Lower leg skin (tissue), 4 donors: ENCODE measurements around the gene TRIO. TPM values are rescaled to one million over a fixed set of nuclear protein-coding genes. Genes with fewer than 3 reads are reported as not detected.

Experiments
- DNase-seq, 2 donors: peaks; one replicate each; pipeline ENCODE4 v3.0.0-alpha.2; 2019; ENCODE audit warnings: low spot score in 2 of 2
- H3K4me3 ChIP-seq: fragments of 200-600 bp; sonication (generic); 2 replicates; pipeline ENCODE4 v1.5.1; 2017; ENCODE audit warnings: mild to moderate bottlenecking, low read depth; ENCODE audit not compliant: poor library complexity, severe bottlenecking
- CTCF ChIP-seq, 3 donors: fragments of 450-650 bp; IDR thresholded peaks; one replicate each; pipeline ENCODE4 v1.5.1; 2016; ENCODE audit warnings: antibody characterized with exemption in 3 of 3, mild to moderate bottlenecking in 3 of 3, moderate library complexity in 2 of 3
- POLR2A ChIP-seq, 2 donors: fragments of 450-650 bp; IDR thresholded peaks; one replicate each; pipeline ENCODE4 v1.6.1; 2016 to 2017; ENCODE audit warnings: antibody characterized with exemption in 2 of 2, mild to moderate bottlenecking in 1 of 2, moderate library complexity in 1 of 2
- WGBS, 2 donors: methylation state at CpG; one replicate each; pipeline ENCODE4 v1.1.5; 2018; 5-methylcytosine and 5-hydroxymethylcytosine counted together
- intact Hi-C: fragments of 100-400 bp; cut with DNase I; formaldehyde crosslinking; loops from one replicate; pipeline ENCODE4 v1.15.0; 2023; ENCODE audit warnings: low total_unique reads
- total RNA-seq, 4 donors: library from RNA; depleted of rRNA; stranded (reverse); fragments of >200 nt; gene quantifications; one replicate each; pipeline ENCODE4 v1.1.0, GENCODE V29; 2016

The TRIO gene
- total RNA-seq, 4 donors from 2014 or later = 47.8 to 101 (median 64.5) TPM

- WGBS, 2 donors = 87 to 88% methylated on average over 2 of the region's 2 CpGs
- intact Hi-C loops = no loop called here
- no peak for DNase-seq
- TF ChIP-seq POLR2A (IDR thresholded peaks at IDR 0.05) (no peak), CTCF (IDR thresholded peaks at IDR 0.05) (no peak)
- no peak overlapping the region for H3K4me3 ChIP-seq
Measured at GRCh38 chr5:14133394-14133793, 9.7 kb upstream of the TRIO start.

- no peak for DNase-seq
- WGBS, 2 donors = 91% methylated on average over 1 of the region's 1 CpG
- intact Hi-C loops = no loop called here
- no peak overlapping the region for H3K4me3 ChIP-seq
- TF ChIP-seq POLR2A (IDR thresholded peaks at IDR 0.05) (no peak), CTCF (IDR thresholded peaks at IDR 0.05) (no peak)
Measured at GRCh38 chr5:14134083-14134482, 9.1 kb upstream of the TRIO start.

GRCh38 chr5:14134771-14135170 lies 8.4 kb upstream of the TRIO start:
- H3K4me3 ChIP-seq = no peak overlapping the region
- 85 to 98% methylated on average over 2 of the region's 2 CpGs for WGBS, 2 donors
- DNase-seq = no peak
- intact Hi-C loops = no loop called here
- no peak for TF ChIP-seq CTCF (IDR thresholded peaks at IDR 0.05)
- no peak for TF ChIP-seq POLR2A (IDR thresholded peaks at IDR 0.05)

GRCh38 chr5:14135621-14136020 lies 7.5 kb upstream of the TRIO start:
- no peak overlapping the region for H3K4me3 ChIP-seq
- WGBS, 2 donors = 96% methylated on average over 1 of the region's 1 CpG
- no peak for DNase-seq
- no peak for TF ChIP-seq POLR2A (IDR thresholded peaks at IDR 0.05)
- no peak for TF ChIP-seq CTCF (IDR thresholded peaks at IDR 0.05)
- intact Hi-C loops = no loop called here

- TF ChIP-seq CTCF (IDR thresholded peaks at IDR 0.05) (no peak), POLR2A (IDR thresholded peaks at IDR 0.05) (no peak)
- WGBS, 2 donors = 83 to 97% methylated on average over 2 of the region's 2 CpGs
- intact Hi-C loops = no loop called here
- DNase-seq = no peak
- H3K4me3 ChIP-seq = no peak overlapping the region
Measured at GRCh38 chr5:14136228-14136627, 6.9 kb upstream of the TRIO start.
